Heart left ventricle (tissue), 13 donors: ENCODE results near the gene ARHGAP8.

ENCODE experiments used
- POLR2A ChIP-seq, 2 donors: fragments of 450-650 bp; IDR thresholded peaks; one replicate each; pipeline ENCODE4 v1.6.1; 2017; ENCODE audit warnings: antibody characterized with exemption in 2 of 2, mild to moderate bottlenecking in 2 of 2, moderate library complexity in 2 of 2
- TF ChIP-seq, protein P1 (sequence below), 12 donors: fragments of 200-600 bp; sonication (generic) in 4 of 12; IDR thresholded peaks; one replicate each; pipeline versions ENCODE4 v1.5.0 to v1.8.0; 2018 to 2022; ENCODE audit warnings: antibody characterized with exemption in 12 of 12, mild to moderate bottlenecking in 5 of 12
- donor health status: ischemic (EF 13 %, LVEDD 7.1; RV severe dilation, severe dysfunction).
- donor health status: DM: no; HTN: yes; CAD: no.
- donor health status: DM: no; HTN: no; CAD: no.
- donor health status: ischemic (EF 25% LVEDD 6.9; RV normal size, moderate dysfunction).
- donor health status: ischemic (EF 25% LVEDD 5.7; RV mildly dilated, moderate dysfunction).
- donor health status: ischemic (EF 35%, LVEDD 5.7; RV mildly dilated, moderate dysfunction).
- donor health status: nonischemic (EF 11% LVEDD 7.7; RV severe dilation, severe dysfunction).
- donor health status: DM: yes; HTN: yes; CAD: no.
- donor health status: PGD.
- donor health status: ischemic (EF 29% LVEDD 5.4; RV normal size, mild dysfunction).
- donor health status: nonischemic (EF 23%, LVEDD 6.1; RV moderate dilation, normal function).

DNA sequence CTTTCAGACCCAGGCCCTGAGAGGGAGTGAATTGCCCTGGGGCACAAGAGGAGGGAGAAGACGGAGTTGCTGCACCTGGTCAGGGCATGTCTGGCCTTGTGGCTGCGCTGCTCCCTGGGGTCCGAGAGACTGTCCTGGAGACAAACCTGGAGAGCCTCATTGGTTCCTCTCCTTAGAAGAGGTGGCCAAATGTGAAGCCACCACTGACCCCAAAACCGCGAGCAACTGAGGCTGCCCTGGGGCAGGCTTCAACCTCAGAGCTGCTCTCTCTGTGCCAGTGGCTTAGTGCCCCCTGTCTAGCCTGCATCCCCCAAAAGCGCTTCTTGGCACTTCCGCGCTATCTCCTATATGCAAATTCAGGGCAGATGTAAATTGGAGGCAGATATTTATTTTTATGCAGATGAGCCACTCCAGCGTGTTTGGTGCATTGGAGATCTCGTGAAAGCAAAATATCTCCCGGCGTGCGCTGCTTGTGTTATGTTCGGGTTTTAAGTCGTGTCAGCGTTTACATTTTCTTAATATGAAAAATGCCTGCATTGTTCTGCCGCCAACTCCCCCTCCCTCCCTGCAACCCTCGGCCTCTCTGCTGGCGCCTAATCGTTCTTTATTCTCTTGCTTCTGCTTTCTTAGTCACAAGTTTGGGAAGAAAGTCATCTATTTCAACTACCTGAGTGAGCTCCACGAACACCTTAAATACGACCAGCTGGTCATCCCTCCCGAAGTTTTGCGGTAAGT lies 69.5 kb downstream of the ARHGAP8 start:
- TF ChIP-seq, protein P1, sequence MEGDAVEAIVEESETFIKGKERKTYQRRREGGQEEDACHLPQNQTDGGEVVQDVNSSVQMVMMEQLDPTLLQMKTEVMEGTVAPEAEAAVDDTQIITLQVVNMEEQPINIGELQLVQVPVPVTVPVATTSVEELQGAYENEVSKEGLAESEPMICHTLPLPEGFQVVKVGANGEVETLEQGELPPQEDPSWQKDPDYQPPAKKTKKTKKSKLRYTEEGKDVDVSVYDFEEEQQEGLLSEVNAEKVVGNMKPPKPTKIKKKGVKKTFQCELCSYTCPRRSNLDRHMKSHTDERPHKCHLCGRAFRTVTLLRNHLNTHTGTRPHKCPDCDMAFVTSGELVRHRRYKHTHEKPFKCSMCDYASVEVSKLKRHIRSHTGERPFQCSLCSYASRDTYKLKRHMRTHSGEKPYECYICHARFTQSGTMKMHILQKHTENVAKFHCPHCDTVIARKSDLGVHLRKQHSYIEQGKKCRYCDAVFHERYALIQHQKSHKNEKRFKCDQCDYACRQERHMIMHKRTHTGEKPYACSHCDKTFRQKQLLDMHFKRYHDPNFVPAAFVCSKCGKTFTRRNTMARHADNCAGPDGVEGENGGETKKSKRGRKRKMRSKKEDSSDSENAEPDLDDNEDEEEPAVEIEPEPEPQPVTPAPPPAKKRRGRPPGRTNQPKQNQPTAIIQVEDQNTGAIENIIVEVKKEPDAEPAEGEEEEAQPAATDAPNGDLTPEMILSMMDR (IDR thresholded peaks at IDR 0.05): no peak
- no peak for TF ChIP-seq POLR2A (IDR thresholded peaks at IDR 0.05)
